HK-2 (cell line): ENCODE measurements around the gene DPP6.
"Not testable (repeated sequence)": the region's sequence is repeated elsewhere in the genome, so short reads cannot be mapped to it uniquely, and the experiment has no call there.

Source experiments
- DNase-seq: peaks from one replicate; pipeline ENCODE4 v3.0.0-alpha.2; 2018; ENCODE audit not compliant: unreplicated experiment

Gene DPP6

DNA sequence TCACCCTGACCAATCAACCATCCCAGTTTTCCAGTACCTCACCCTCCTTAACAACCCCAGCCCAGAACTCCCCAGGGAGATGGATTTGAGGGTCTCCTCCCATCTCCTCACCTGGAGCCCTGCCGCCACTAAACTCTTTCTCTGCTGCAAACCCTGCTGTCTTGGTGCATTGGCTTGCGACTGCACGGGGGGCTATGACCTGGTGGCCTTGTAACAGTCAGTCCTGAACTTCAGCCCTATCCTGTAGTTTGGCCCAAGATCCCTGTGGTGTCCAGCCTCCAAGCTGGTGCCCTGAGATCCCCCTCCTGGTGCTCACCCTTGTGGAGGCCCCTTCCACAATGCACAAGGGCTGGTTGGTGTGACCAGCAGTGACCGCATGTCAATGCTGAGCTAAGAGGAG is 858.8 kb downstream of the DPP6 start:
- DNase-seq = no peak

DNA sequence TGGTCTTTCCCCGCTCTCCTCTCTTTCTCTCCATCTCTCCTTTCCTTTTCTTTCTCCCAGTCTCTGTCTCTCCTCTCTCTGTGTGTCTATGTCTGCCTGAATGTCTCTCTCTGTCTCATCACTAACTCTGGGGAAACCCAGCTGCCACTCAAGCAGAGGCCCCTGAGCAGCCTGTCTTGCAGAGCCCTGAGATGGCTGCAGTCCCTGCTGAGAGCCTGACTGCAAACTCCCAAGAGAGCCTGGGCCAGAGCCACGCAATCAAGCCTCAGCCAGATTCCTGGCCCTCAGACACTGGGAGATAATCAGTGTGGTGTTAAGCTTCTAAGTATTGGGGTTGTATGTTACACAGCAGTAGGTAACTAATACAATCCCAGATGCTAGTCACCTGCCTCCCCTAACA is 859.2 kb downstream of the DPP6 start:
- no peak for DNase-seq

DNA sequence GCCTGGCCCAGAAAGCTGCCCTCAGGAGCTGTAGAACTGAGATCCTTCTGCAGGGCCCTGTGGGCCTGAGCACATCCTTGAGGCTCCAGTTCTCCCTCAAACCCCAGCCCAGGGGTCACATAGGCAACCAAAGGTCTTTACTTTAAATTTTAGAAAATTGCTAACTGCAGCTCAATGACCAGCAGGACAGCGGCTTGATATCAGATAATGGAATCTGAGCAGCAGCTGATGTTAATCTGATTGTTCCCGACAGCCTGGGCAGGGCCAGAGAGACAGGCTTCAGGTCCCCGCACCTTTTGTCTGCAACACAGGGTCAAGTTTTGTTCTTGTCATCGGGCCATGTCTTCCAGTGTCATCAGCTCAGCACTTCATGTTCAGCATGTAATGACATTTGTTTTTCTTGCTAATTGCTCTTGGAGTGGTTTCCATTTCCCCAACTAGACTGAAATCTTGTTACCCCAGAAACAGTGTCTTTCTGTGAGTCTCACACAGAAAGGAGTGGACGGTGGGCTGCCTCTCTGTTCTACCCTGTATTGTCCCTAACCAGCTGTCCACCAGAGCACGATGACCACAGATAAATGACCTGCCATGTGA is 859.8 kb downstream of the DPP6 start:
- DNase-seq = no peak

DNA sequence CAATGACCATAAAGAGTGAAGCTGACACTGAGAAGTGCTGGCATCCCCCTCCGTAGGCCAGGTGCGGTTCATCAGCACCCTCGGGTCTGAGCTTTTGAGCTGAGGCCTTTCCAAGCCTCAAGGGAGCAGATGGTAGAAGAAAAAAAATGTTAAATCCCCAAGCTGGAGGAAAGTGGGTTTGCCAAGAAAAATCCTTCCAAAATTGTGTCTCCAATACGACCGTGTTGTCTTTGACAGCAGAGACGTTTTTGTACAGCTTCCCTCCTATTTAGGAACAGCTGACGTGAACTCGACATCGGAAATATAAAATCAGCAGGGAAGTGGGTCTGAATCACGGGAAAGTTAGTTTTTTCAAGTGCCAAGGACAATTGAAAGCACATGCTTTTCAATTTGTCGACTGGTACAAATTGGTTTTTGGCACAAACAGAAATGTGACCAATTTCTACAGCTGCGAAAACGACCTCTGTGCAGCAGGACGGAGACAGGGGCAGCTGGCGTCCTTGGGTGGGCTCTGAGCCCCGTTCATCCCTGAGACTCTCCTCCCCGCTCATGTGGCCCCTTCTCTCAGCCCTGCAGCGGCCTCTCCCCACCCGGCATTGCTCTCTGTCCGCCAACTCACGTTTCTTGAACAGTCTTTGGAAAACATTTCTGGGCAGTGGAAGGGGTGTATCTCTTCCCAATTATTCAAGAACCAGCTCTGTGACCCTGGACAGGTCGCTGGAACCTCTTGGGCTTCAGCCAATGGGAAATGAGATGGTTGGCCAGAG is 860.9 kb downstream of the DPP6 start:
- DNase-seq = no peak

DNA sequence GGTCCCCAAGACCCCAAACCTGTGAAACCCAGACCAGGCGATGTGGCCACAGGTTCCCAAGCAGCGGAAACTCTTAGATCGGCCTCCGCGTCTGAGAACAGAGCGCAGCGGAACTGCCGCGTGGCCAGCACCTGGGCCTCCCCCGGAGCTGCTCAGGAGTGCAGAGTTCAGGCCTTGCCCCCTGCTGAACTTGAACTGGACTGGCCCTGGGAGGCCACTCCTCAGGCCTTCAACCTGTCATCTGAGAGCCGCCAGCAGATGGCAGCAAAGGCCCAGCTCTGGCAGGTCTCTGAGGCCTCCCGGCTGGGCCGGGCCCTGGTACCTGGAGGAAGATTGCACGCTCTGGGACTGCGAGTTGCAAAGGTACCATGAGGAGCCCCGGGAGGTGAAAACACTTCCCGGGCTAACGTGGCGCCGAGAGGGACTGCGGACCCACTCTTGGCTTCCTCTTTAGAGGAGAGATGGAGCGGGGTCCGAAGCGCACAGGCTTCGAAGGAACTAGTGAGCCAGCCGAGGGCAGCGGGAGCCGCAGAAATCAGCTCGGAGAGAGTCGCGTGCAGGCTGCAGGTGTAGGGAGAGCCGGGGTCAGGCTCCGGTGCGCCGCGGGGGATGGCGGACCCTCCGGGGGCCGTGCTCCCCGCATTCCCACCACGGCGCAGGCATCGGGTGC is 861.6 kb downstream of the DPP6 start:
- DNase-seq = peak; percentile 84

DNA sequence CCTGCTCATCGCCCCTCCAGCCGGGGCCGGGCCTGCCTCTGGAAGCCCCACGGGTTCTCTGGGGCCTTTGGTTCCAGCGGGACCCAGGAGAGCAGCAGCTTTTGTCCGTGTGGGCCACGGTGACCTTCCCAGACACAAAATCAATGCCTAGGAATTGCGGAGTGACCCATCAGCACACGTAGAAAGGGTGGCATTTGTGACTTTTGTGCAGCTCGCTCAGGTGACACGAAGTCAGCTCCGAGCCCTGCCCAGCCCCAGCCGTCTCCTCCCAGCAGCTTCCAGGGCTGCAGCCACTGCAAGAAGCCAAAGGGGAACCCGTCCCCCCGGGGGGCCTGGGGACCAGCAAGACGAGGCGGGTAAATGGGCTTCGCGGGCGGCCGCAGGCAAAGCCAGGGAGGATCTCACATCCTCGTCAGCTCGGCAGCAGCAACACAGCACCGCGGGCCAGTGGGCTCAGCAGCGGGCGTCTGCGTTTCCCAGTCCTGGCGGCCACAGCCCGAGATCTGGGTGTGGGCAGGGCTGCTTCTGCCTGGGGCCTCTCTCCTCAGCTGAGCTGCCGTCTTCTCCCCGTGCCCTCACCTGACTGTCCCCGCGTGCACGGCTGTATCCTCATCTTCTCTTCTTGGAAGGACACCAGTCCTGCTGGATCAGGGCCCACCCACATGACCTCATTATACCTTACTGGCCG is 862.3 kb downstream of the DPP6 start:
- no peak for DNase-seq

DNA sequence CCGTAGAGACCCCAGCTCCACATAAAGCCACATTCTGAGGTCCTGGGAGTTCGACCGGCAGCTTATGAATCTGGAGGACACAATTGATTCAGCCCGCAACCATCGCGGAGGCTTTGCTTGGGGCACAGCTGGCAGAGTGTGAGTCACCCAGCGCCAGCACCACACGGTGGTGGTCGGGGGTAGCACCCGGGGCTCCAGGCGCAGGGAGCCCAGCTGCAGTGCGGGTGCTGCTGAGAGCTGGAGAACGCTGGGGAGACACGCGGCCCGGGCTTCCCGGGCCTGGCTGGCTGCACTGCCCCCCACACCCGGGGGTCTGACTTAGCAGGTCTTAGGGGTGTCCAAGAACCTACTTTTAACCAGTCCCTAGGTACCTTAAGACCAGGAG is 862.8 kb downstream of the DPP6 start:
- DNase-seq = no peak

DNA sequence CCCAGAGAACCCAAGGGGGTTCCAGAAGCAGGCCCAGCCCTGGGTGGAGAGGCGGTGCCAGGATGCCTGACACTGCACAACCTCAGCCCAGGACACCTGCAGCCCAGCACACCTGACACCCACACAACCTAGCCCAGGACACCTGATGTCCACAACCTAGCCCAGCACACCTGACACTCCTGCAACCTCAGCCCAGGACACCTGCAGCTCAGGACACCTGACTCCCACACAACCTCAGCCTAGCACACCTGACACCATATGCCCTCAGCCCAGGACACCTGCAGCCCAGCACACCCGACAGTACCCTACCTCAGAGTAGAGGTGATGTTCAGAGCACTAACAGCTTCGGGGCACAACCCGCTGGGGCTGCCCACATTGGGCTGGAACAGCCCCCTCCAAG is 863.4 kb downstream of the DPP6 start:
- DNase-seq = no peak

DNA sequence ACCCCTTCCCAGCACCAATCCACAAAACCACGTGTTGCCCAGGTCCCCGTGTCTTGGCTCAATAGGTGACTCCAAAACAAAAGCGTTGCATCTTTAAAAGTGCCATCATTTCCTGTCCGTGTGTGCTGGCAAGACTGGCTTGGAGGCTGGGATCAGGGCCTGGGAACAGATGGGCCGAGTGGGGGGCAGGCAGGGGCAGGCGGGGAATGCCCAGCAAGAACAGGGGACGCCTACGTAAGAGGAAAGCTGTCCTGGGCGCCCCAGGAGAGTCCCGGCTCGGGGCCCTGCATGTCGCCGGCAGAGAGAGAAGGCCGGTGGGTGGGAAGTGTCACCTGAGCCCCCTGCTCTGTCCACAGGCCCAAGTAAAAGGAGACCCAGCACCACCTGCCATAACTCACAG is 864.2 kb downstream of the DPP6 start:
- no peak for DNase-seq

DNA sequence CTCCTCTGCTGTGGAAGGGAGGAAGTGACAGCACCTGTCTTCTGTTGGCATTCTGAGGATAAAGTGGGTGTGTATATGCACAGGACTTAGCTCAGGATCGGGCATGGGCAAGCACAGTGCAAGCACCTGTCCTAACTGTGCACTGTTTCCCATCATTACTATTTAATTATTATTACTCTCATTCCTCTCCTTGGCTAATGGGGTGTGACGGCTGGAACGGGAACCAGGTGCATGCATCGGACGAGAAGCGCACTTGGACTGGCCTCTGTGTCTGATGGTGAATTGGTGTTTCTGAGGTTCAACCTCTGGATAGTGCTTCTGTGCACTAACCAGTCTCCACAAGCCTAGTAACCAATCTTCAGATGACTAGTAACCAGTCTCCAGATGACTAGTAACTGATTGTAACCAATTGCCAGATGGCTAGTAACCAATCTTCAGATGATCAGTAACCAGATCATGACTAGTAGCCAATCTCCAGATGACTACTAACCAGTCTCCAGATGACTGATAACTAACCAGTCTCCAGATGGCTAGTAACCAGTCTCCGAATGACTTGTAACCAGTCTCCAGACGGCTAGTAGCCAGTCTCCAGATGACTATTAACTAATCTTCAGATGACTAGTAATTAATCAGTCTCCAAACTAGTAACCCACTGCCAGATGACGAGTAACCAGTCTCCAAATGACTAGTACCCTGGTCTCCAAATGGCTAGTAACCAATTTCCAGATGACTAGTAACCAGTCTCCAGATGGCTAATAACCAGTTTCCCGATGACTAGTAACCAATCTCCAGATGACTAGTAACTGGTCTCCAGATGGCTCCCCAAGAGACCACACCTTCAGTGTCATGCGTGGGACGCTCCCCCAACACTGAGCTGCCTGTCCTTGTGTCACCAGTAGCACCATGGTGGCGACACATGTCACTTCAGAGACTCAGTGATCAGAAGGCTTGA is 864.9 kb downstream of the DPP6 start:
- no peak for DNase-seq

DNA sequence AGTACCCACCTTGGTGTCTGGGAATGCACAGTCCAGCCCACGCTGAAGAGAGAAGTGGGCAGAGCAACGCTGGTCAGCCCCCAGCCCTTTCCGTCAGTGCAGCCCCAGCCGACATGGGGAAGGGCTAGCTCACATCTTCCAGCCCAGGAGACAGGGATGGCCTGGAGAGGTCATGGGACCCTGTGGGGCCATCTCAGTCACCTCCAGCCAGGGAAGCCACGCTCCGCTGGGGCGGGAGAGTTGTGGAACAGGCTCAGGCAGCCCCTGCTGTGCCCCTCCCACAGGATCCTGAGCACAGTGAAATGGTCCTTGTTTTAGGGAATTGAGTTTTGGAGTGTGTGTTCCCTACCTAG is 865.6 kb downstream of the DPP6 start:
- DNase-seq = no peak

DNA sequence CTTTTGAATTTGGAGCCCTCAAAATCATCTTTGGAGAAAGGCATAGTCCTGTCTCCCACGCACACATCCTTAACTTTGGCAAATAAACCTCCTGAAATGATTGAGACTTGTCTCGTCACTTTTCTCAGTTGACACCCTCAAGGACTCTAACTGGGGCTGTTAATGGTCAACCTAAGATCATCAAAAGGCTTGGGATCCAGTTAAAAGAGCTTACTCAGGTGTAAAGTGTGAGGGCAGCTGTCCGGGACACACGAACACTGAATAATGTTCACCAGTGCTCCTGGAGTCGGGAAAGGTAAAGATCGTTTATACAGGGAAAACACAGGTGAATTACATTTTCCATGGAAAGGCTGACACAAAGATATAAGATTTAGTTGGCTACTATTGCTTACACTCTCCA is 866.1 kb downstream of the DPP6 start:
- no peak for DNase-seq

DNA sequence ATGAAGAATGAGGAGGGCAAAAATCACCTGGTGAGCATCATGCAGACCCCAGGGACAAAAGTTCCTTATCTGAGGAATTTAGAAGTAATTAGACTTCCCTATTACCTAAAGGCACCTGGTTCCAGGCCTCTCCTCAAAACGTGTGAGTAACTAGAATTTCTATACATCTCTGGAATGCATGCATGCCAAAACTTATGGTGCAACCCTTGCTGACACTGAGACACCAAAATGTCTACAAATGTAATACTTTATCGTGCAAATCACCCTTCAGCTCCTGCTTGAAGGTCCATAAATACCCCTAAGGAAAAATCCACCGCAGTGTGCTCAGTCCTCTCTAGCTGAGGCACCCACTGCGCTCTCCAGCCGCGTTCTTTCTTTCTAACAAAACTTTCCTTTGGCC is 866.5 kb downstream of the DPP6 start:
- DNase-seq = no peak

DNA sequence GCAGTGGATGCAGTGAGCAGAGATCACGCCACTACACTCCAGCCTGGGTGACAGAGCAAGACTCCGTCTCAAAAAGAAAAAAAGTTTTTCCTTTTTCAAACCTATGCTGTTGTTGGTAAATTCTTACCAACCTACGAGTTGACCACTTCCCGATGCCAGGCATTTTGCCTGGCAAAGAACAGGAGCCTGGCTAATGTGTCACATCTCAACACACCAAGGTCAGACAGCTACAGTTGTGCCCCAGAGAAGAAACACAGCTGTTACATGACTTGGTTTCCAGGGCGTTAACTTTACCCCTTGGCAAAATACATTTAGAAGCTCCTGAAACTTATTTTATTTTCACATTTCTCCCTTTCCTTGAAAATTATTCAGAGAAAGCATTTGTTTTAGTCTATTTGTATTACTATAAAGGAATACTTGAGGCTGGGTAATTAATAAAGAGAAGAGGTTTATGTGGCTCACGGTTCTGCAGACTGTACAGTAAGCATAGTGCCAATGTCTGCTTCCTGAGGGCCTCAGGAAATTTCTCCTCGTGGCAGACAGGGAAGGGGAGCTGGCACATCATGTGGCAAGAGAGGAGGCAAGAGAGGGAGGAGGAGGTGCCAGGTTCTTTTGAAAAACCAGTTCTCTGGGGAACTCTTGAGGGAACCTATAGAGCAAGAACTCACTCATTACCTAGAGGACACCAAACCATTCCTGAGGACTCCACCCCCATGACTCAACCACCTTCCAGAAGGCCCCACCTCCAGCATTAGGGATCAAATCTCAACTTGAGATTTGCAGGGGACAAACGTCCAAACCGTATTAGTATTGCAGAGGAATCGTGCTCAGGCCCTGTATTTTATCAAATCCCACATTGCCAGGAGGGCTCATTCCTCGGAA is 867.4 kb downstream of the DPP6 start:
- DNase-seq = no peak

DNA sequence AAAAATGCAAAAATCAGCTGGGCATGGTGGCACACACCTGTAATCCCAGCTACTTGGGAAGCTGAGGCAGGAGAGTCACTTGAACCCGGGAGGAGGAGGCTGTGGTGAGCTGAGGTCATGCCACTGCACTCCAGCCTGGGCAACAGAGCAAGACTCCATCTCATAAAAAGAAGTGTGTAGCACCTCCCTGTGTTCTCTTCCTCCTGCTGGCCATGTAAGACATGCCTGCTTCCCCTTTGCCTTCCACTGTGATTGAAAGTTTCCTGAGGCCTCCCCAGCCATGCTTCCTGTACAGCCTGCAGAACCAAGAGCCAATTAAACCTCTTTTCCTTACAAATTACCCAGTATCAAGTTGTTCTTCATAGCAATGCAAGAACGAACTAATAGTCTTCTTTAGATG is 870.3 kb downstream of the DPP6 start:
- not testable (repeated sequence) for DNase-seq

DNA sequence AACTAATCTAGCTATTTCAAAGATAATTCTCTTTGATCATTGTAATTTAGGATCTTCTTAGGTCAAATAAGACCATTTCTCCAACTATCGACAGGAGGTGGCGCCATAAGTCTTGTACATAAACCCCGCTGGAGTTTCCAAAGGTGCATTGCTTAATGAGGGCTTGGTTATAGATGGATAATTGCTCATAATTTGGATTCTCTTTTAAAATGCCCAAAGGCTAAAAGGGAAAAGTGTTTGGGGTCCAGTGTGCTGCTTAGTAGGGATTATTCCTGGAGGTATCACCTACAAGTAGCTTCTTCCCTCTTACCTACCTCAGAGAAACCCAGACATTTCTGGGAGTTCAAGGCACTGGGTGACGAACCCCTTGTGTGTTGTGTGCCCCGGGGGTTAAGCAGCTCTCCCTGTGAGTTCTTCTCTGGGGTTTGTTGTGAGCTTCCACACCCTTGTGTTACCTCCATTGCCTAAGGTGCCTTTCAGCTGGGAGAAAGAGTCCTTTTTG is 875.5 kb downstream of the DPP6 start:
- peak; percentile 43 for DNase-seq

DNA sequence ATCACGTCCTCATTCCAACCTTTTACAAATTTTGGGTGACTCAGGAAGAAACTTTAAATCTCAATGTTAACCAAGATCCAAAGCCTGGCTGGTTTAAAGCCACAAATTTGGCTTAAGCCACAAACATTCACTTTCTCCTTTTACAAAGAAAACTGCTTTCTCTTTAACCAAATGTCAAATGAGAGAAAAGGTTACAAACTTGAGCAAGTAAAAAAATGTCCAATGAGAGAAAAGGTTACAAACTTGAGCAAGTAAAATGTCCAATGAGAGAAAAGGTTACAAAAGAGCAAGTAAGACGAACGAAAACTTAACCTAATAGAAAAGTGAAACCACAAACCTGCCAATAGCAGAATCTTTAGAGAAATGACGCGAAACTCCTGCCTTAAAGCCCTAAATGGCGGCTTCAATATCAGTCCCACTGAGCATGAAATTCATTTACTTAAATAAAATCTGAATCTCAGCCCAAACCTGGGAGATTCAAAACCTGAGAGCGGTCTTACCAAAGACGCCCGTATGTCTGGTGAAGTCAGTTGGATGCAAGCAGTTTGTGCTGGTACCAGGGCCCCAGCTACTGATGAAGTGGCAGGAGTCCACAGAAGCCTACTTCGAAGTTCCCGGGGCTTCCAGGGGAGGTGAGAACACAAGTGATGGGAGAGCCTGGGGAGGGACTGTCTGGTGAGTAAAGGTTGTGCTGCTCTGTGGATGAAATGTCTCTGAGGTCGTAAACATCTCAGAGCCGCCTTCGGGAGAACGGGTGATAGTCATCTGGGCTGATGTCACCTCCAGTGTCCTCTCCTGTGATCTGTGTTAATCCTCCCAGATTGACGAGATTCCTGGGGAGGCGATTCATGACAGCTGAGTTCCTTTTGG is 876.2 kb downstream of the DPP6 start:
- DNase-seq = peak; percentile 44

DNA sequence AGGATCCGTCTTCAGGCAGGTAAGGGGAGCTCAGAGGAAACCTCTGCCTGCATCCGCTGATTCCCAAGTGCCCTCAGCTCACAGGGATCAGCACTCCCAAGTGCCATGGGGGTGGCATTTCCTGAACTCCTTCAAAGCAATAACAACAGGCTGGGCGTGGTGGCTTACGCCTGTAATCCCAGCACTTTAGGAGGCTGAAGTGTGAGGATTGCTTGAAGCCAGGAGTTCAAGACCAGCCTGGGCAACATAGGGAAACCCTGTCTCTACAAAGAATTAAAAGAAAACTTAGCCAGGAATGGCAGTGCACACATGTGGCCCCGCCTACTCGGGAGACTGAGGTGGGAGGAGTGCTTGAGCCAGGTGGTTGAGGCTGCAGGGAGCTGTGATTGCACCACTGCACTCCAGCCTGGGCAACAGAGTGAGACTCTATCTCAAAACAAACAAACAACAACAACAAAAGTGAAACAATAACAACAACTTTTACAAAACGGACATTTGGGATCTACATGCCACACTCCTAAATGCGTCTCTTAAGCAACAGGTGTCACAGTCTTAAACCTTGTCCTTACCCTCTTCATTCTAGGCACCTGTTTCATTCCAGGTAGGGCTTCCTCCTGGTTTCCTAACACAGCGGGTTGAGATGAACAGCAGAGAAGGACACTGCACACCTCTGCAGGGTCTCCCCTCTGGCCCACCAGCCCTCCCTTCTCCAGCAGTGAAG is 877.0 kb downstream of the DPP6 start:
- no peak for DNase-seq

DNA sequence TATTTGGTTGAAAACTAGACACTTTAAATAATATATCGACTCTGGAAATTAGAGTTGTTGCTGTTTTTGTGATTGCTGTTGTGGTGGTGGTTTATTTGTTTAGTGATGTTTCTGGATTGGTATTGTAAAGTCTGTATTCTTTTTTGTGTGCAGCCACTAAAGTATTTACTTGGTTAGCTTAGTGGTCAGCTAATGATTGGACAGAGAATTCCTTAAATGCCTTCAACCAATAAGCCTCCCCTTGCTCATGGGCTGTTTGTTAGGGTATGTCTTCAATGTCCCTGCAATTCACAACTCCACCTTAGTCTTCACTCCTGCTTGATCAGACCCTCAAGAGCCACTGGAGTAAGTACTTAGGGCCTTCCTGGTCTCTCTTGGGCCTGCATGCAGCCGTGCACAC is 879.7 kb downstream of the DPP6 start:
- DNase-seq = no peak
